HG03575 (cell line): ENCODE results near the gene NXN.
"Not testable (repeated sequence)": the region's sequence is repeated elsewhere in the genome, so short reads cannot be mapped to it uniquely, and the experiment has no call there.

Source experiments
- ATAC-seq: cut with Tn5 transposase; IDR thresholded peaks from one replicate; pipeline ENCODE4 v1.9.1; 2021; ENCODE audit not compliant: unreplicated experiment, insufficient number of reproducible peaks, low FRiP score; ENCODE audit errors: extremely low read depth

The NXN gene

DNA sequence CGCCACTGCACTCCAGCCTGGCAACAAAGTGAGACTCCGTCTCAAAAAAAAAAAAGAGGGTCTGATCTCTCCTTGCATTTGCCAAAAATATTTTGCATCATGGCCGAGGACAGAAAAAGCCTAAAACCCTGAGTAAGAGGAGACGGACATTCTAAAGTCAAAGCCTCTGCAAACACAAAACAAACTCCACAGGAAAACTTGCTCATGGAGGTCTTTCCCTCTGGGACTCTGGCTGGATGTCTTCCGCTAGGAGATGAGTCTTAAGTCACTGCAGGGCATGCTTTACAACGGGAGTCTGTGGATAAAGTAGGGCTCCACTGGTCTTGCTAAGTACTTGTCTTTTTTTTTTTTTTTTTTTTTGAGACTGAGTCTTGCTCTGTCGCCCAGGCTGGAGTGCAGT, 123.4 kb downstream of the NXN start:
- no peak for ATAC-seq

DNA sequence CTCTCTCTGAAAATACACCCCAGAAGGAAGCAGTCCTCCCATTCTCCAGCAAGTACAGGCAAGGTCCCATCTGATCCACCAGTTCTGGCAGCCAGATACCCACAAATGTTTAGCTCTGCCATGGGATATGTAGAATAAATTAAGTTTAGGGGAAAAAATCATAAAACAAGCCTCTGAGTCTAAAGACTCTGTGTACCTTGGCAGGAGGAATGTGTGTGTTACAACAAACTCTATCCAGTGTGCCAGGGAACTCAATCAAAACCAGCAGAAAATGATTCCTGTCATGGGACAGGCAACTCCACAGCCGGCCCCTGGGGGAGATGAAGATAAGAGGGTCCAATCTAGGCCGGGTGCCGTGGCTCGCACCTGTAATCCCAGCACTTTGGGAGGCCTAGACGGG, 124.0 kb downstream of the NXN start:
- no peak for ATAC-seq

DNA sequence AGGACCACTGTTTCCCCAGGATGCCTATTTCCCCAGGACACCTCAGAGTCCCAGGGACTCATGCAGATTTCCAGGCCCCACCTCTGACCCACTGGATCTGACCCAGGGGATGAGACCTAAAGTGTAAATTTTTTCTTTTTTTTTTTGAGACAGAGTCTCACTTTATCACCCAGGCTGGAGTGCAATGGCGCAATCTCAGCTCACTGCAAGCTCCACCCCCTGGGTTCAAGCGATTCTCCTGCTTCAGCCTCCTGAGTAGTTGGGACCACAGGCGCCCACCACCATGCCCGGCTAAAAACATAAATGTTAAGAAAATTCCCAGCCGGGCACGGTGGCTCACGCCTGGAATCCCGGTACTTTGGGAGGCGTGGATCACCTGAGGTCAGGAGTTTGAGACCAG, 126.7 kb downstream of the NXN start:
- ATAC-seq, result not testable (repeated sequence)

DNA sequence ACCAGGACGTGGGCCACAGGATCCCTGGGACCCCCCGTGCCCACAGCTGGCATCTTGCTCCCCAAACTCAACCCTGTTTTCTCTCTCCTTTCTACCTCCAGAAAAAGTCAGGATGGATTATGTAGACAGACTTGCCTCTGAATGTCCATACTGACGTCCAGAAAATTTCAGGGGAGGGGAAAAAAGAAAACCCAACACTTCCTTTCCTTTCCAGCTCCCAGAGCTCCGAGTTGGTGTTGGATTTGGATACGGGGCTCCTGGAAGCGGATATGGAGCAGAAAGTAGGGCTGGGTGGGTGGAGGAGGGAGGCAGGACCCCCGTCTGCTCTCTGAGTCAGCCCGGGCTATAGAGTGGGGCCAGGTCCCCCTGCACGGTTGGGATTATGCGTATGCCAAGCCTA, 127.2 kb downstream of the NXN start:
- no peak for ATAC-seq

DNA sequence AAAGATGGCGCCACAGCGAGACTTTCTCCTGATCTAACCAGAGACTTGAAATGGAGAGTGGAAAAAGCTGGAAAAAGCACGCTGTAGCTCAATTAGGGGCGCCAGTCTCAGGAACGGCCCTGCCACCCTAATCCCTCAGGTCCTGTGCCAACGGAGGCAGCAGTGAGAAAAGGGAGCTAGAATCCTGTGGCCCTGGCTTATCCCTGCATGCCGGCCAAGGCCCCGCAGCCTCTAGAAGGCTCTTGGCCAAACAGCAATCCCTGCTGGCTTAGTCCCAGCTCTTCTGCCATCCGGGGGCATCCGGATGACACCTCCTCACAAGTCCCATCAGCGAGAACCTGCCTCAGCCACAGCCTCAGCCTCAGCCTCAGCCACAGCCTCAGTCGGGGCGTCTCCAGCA, 127.7 kb downstream of the NXN start:
- ATAC-seq, result no peak

DNA sequence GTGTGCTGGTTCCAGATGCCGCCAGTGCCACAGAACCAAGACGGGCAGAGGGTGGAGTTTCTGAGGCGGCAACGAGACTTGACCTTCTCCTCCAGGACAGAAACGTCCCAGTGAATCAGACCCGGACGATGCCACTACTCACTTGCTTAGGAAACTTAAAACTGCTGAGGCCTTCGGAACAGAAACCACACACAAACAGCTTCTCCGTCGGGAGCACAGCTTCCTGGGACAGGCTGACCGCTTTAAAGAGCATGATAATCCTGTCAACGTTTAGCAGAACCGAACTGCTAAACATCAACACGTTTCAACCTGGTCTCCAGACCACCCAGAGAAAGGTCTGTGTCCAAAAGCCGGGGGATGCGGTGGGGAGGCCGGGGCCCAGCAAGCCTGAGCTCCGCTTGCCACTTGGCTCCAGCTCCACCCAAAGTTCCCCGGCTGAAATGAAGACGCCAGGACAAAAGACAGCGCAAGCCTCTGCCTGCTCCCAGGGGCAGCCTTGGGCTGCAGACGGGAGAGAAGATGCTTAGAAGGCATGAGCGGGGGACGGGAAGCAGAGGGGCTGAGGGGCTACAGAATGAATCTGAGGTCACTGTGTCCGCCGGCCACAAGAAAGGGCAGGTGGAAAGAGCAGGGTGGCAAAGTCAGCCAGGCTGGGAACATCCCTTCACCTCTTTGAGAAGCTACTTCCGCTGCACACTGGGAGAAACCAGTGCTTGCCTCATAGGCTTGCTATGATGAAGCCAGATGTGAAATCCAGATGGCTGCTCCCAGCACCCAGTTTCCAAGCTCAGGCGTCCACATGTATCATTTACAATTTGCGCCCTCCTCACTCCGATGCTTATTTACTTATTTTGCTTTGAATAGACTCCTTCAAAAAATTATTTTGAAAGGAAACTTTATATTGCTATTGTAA, 128.5 kb downstream of the NXN start:
- no peak for ATAC-seq

DNA sequence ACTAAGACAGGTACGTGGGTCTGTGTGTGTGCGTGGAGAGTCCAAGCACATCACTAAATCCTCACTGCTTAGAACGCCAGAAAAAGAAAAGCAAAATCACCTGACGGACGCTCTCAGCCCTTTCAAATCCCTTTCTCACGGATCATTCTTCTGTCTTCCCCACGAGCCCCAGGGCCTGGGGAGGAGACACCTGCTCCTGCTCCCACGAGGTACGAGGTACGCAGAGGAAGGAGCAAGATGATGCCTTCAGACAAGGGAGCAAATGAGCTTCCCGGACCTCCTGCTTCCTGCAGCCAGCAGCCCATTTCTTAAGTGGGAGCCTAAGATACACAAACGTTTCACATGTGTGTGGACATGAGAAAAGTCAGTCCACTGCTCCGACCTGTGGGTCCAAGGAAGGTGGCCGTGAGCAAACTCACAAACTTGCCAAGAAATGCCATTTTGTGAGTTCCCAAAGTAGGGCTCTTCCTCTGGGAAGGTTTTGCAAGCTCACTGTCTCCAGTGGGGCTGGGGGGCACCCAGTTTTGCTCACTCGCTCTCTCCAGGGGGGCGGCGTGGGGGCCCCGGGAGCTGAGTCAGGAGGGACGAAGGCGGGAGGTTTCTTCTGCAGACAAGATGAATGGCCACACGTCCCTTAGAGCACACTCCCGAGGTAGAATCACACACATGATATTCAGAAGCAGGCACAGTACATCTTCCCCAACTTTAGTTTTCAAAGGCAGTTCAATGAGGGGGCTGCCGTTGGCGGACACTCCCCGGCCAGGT, 129.3 kb downstream of the NXN start:
- no peak for ATAC-seq

DNA sequence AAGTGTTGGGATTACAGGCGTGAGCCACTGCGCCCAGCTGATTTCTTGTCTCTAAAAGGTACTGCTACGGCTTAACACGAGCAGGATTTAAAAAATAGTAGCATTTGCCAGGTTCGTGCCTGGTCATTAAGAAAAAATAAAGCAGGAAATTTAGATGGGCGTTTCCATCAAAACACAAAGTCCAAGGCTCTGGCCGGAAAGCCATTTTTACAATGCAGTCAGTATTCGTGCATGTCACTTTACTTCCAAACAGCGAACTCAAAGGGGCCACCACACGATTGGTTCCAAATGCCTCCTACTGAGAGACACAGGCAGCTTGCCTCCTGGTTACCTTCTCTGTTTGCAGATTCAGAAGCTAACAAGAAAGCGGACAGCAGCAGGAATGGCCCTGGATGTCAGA, 131.2 kb downstream of the NXN start:
- ATAC-seq, result no peak

DNA sequence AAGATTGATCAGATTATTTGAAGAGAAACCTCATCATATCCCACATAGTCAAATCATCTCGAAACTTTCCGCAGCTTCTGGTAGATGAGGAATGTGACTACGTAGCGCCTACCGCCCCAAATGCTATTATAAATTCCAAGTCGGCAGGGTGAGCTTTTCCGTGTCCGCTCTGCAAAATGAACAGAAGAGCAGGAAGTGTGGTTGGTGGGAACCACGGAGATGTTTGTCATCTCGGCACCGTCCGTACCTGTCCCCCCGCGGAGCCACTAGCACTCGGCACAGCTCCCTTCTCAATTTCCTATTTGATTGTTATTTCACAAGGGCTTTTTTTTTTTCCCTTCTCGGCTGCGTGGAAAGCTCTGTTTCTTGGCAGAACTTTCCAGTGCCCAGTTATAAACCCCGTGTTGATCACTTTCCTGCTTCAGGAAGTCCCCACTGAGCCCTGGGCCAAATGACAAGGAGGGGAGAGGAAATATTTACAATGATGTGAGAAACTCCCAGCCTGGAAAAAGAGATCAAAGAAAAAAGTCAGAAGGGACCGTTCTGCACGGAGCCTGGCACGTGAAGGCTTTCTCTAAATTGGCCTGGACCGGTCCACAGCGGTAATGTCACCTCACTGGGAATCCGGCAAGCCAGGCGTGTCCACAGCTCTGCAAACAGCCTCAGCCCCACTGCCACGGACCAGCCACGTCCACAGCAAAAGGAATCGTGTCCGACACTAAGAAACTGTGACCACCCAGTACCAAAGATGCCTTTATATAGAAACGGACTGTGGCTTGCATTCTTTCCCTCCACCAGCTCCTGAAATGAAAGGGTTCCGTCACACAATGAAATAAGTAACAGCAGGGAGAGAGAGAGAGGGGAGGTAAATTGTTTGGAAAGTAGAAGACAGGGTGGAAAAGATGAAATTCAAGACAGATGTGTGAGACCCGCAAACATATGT, 132.4 kb downstream of the NXN start:
- no peak for ATAC-seq

DNA sequence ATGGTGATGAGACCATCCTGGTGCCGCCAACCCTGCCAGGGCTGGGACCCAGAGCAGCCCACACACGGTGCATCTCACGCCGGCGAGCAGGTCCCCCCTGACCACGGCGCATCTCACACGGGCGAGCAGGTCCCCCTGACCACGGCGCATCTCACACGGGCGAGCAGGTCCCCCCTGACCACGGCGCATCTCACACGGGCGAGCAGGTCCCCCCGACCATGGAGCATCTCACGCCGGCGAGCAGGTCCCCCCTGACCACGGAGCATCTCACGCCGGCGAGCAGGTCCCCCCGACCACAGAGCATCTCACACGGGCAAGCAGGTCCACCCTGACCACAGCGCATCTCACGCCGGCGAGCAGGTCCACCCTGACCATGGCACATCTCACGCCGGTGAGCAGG, 138.3 kb downstream of the NXN start:
- ATAC-seq, result no peak

DNA sequence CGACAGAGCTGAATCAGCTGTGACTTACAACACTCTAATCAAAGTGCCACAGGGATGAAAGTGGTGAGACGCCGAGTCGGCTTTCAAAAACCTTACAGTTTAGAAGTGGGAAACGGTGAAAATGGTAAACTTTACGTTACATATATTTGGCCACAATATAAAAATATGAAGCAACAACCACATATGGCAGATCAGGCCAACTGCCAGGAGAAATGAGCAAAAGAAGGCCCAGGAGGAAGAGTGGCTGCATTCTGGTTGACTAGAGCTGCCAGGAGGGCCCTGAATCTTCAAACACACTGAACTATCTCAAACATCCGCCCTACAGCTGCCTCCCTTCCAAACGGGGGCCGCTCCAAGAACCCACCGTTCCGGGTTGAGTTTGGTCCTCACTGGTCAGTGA, 141.1 kb downstream of the NXN start:
- ATAC-seq, result no peak

DNA sequence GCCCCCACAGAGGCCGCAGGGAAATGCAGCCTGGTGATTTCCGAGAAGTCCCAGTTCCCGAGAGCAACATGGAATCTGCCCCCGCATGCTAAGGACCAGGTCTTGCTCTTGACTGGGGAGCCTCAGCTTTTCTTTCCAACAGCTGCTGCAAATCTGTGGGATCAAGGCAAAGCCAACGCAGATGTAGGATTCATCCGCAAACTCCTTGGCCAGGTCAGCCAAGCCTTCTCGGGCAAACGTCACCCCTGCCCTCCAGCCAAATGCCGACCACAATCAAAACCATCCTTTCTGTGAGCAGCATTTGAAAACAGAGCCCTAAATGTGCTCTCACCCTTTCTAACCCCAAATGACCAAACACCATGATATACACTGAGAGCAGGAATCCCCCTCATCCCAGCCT, 143.4 kb downstream of the NXN start:
- no peak for ATAC-seq

DNA sequence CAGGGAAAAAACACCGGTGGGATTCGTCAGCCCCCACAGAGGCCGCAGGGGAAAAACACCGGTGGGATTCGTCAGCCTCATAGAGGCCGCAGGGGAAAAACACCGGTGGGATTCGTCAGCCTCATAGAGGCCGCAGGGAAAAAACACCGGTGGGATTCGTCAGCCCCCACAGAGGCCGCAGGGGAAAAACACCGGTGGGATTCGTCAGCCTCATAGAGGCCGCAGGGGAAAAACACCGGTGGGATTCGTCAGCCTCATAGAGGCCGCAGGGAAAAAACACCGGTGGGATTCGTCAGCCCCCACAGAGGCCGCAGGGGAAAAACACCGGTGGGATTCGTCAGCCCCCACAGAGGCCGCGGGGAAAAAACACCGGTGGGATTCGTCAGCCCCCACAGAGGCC, 143.9 kb downstream of the NXN start:
- not testable (repeated sequence) for ATAC-seq

DNA sequence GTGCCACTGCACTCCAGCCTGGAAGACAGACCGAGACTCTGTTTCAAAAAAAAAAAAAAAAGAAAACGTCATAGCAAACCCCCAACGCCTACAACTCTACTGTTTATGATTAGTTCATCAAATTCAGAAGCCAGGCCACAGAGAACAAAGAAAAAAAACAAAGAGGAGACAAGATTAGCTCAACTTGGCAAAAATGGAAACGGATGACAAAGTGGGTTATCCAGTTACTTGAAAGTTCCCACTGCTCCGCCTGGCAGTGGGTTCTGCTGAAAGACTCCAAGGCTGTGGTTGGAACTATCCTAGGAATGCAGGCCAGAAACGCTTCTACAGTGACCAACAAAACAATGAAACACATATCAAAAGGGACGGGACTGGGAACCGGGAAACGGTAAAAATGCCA, 144.3 kb downstream of the NXN start:
- ATAC-seq, result no peak

DNA sequence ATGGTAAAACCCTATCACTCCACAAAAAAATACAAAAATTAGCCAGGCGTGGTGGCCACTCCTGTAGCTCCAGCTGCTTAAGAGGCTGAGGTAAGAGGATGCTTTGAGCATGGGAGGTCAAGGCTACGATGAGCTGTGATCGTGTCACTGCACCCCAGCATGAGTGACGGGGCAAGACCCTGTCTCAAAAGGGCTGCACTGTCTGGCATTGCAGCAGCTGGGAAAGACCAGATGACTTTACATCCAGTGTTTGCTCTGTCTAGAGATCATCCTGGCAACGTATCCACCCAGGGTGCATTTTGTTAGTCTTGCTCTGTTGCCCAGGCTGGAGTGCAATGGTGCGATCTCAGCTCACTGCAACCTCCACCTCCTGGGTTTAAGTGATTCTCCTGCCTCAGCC, 145.4 kb downstream of the NXN start:
- no peak for ATAC-seq

DNA sequence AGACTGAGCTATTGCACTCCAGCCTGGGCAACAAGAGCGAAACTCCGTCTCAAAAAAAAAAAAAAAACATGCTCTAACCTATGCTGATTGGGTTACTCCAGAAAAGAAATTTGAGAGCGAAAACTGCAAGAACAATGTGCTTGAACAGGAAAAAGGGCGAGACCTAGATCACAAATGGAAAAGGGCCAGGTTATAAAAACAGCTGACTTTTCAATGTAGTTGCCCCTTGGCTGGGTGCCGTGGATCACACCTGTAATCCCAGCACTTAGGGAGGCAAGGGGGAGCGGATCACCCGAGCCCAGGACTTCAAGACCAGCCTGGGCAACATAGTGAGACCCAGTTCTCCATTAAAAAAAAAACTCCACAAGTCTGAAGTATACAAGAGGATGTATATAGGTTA, 148.6 kb downstream of the NXN start:
- no peak for ATAC-seq

DNA sequence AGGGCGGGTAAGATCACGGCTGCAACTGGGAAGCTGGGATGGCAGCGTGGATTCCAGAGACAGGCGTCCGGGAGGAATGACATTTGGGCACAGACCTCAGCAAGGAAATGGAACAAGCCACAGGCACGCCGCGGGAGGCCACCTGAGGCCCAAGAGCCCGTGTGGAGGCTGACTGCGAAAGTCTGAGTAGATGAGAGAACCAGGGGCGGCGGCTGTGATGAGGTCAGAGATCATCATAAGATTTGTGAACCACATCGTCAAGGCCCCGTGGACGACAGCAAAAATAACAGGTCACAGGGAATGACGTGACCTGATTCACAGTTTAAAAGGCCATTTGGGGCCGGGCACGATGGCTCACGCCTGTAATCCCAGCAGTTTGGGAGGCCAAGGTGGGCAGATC, 149.2 kb downstream of the NXN start:
- ATAC-seq, result no peak

DNA sequence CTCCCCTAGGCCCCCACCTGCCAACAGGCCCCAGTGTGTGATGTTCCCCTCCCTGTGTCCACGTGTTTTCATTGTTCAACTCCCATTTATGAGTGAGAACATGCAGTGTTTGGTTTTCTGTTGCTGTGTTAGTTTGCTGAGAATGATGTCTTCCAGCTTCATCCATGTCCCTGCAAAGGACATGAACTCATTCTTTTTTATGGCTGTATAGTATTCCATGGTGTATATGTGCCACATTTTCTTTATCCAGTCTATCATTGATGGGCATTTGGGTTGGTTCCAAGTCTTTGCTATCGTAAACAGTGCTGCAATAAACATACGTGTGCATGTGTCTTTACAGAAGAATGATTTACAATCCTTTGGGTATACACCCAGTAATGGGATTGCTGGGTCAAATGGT, 150.0 kb downstream of the NXN start:
- ATAC-seq, result not testable (repeated sequence)

DNA sequence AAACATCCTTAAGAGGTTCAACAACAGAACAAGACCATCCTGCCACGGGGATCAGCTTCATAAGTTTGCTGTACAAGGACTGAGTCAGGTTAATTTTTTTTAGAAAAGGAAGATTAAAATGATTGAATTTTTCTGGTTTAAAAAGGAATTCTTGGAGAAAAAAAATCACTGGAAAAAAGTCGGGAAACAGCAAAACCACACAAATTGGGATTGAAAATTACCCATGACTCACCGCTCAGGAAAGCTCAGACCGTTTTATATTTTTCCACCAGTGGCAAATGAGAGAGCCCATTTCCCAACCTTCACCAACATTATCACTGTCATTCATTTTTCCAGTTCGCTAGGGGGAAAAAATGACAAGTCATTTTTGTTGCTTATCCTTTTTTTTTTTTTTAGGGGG, 150.8 kb downstream of the NXN start:
- no peak for ATAC-seq
